HG02840 (cell line): ENCODE data around the gene SMAD3.
"Not testable (repeated sequence)": the region's sequence is repeated elsewhere in the genome, so short reads cannot be mapped to it uniquely, and the experiment has no call there.

Experiments used
- ATAC-seq: cut with Tn5 transposase; IDR thresholded peaks from one replicate; pipeline ENCODE4 v1.9.1; 2021; ENCODE audit warnings: mild to moderate bottlenecking, moderate library complexity, moderate number of reproducible peaks; ENCODE audit not compliant: unreplicated experiment, low FRiP score

SMAD3 gene

GRCh38 chr15:67123291-67123690 lies 57.9 kb downstream of the SMAD3 start:
- not testable (repeated sequence) for ATAC-seq

- ATAC-seq: no peak
These were observed 58.7 kb downstream of the SMAD3 start for GRCh38 chr15:67124111-67124510.

GRCh38 chr15:67124911-67125588 lies 59.6 kb downstream of the SMAD3 start:
- ATAC-seq: no peak

DNA sequence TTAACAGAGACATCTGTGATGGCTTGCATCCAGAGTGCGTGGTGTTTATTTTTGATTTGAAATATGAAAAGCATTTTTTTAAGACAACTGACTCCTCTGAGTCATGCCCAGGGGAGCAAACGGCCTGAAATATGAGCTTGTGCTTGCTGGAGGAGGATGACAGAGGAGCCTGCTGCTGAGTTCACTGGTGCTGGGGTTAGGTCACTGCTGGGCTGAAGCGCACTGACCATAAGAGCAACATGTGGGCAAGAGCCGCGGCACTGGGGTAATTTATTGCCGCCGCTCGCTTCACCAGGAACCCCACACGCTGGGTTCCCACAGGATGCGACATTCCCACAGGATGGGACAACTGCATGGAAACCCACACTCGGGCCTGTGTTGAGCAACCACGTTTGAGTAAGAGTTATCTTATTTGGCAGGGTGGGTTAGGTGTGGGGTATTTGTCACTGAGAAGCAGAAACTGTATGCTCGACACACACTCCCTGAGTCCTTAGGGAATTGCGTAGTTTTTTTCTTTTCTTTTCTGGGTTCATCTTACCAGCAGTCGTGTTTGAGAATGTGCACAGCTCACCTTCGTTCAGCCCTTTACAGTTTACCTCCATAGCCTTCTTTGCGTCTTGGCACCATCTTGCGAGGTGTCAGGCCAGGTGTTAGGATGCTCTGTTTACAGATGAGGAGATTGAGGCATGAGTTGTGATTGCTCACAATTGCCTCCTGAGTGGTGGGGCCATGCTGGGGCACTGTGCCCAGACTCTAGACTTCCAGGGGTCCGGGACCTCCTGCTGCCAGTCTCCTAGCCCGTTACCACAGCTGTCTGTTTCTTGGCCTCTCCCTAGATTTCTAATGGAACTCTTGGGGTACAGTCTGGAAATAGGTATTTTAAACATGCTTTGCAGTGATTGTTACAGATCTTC lies 60.4 kb downstream of the SMAD3 start:
- no peak for ATAC-seq

DNA sequence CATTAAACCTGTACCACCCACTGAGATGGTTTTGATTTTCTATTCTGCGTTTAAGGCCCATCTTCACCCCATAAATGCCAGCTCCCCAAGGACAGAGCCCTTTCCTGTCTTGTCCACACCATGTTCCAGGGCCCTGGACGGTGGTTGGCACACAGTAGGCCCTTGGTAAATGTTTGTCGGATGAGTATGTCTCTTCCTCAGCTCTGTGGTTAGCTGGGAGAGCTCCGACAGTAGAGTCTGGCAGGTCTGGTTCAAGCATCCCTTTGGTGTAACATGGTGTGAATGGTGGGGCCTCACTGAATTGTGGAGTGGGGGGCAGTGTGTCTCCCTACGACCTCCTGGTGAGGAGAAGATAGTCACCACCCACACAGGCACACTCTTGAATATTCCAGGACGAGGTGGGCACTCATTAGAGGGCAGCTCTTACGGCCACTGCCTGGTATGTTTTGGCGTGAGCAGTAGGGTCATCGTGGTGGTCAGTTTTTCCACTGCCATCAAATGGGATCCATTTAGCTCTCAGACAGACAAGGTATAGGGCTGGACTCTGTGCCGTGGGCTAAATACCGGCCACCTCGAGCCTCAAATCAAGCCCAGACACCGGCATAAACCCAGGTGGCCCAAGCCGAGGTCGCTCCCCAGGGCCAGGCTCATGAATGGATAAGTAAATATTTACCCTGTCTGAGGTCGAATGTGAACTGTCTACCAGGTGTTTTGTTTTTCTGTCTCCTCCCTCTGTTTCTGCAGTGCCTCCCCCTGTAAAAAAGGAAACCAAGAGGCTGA lies 61.3 kb downstream of the SMAD3 start:
- no peak for ATAC-seq

- ATAC-seq: no peak
These were observed 61.9 kb downstream of the SMAD3 start for GRCh38 chr15:67127331-67127664.

GRCh38 chr15:67127965-67128364 lies 62.6 kb downstream of the SMAD3 start:
- no peak for ATAC-seq

DNA sequence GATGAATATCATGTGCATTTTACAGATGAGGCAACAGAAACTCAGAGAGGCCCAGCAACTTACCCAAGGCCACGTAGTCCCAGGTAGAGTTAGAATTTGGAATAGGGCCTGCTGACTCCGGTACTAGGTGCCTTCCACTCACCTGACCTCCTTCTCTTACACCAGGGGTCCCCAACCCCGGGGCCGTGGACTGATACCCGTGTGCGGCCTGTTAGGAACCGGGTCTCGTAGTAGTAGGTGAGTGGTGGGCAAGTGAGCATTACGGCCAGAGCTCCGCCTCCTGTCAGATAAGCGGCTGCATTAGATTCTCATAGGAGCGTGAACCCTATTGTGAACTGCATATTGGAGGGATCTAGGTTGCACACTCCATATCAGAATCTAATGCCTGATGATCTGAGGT lies 64.8 kb downstream of the SMAD3 start:
- ATAC-seq: no peak

DNA sequence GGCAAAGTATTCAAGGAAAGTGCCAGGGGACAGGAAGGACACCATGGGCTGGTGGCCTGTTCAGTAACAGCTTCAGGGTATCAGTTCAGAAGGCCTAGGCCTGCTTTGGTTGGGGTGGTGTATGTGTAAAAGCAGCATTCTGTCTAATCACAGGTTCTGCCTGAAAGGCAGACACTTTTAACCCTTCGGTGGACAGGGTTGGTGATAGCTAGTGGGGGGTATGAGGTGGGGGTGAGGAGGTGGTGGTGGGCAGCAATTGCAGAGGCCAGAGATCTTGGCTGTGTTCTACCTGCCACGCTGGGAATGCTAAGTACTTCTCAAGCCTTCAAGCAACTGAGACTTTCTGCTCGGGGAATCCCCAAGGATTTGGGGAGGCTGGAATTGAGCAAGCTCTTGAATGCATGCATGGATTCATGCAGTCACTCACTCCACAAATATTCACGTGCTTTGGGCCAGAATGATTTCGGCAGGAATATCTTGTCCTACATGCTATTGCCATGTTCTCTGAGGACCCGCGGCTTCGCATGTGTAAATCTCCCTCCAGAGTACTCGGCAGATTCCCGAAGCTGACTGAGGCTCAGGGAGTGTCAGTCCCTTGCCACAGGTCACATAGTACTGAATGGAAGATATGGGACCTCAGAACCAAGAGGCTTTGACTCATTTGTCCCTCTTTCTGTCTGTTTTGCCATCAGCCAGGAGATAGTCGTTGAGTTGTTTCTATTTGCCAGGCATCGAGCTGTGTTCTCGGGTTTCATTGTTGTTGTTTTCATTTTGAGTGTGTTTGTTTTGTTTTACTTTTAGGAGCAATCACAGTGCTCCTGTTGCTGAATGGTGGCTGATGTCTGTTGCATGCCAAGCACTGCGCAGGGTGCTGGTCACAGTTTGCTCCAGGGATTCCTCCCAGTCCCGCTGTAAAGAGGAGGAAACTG lies 65.5 kb downstream of the SMAD3 start:
- ATAC-seq: no peak

DNA sequence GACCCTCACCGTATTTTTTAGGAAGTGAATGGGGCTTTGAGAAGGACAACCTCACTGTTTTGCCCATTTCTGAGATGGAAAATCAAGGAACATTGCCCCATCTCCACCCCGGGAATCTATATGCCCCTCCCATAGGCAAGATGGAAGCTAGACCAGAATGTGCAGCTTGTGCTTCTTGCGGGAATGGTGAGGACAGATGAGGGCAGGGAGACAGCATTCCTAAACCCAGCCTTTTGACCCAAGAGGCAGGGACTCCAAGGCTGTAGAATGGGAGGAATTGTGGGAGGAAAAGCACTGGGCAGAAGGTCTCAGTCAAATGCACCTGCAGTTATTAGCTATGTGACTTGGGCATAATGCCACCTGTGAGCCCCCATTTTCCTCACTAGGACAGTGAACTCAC lies 66.9 kb downstream of the SMAD3 start:
- no peak for ATAC-seq

- no peak for ATAC-seq
These were observed 67.6 kb downstream of the SMAD3 start for GRCh38 chr15:67133026-67133425.

GRCh38 chr15:67133738-67134066 lies 68.3 kb downstream of the SMAD3 start:
- no peak for ATAC-seq

DNA sequence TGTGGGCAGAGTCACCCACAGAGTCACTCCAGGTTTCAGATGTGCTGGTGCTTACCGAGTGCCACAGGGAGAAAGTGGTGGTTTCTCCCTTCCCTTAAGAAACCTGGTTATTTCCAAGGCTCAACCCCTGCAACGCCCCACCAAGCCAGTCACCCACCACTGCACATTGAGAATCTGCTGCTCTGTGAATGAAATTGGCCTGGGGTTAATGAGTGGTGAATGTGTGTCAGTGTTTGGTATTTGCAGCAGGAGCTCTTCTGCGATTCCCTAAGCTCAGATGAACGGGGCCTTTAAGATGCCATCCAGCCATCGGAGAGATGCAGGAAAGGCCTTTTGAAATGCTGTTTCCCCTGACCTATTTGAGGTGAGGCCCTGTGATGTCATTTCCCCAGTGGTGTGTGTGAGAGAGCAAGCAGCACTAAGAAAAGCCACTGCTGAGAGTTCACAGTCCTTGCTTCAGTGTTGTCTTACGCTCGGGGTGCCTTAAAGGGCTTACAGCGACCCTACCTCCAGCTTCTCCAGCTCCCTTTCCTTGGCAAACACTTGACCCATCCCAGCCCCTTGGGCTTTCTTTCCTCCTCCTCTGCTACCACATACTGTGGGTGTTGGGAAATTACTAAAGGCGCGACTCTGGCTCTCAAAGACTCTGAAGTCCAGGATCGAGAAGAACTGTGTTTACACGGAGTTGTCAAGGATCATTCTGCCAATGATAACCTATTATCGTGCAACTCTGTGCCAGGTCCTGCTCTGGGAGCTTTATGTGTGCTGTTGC lies 68.9 kb downstream of the SMAD3 start:
- no peak for ATAC-seq

DNA sequence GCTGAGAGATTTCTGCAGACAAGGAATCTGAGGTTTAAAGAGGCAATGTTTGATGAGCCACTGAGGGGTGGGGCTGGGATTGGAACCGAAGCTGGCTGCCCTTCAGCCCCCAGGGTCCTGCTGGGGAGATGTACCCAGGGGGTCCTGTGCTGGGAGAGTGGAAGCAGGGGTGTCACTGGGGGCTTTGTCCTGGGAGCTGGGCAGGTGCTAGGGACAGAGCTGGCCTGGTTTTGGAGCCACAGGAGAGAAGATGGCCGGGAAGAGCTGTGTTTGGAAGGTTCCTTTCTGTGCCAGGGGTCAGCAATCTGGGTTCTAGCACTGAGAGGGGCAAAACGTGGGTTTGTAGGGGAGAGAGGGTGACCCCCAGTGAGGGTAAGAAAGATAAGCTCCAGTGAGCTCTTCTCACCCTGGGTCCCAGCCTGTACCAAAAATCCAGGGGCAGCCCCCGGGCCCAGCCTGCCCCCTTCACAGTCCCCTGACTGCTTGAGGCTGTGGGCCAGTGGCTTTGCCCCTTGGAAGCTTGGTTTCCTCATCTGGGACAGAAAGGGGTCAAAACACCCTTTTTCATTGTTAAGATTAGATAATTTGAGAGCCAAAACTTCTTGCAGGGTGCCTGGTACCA lies 69.6 kb downstream of the SMAD3 start:
- ATAC-seq: no peak

- ATAC-seq: no peak
These were observed 70.1 kb downstream of the SMAD3 start for GRCh38 chr15:67135494-67135893.

GRCh38 chr15:67136802-67137201 lies 71.4 kb downstream of the SMAD3 start:
- no peak for ATAC-seq

DNA sequence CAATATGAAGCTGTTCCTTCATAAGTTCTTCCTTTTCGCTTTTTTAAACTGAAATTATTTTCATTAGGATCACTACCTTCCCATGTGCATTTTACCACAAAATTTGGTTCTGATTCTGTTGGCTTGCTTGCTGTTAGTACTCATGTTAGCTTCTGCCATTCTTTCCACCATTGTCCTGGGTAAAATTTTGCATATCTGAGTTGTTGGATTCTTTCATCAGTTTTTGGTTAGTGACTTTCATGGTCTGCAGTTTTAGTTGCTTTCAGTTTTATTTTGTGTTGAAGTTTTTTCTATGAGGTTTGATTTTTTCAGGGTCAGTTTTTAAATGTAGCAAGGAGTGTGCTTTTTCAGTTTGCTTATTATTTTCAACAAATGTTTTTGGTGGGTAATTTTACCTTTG lies 71.9 kb downstream of the SMAD3 start:
- ATAC-seq: no peak

DNA sequence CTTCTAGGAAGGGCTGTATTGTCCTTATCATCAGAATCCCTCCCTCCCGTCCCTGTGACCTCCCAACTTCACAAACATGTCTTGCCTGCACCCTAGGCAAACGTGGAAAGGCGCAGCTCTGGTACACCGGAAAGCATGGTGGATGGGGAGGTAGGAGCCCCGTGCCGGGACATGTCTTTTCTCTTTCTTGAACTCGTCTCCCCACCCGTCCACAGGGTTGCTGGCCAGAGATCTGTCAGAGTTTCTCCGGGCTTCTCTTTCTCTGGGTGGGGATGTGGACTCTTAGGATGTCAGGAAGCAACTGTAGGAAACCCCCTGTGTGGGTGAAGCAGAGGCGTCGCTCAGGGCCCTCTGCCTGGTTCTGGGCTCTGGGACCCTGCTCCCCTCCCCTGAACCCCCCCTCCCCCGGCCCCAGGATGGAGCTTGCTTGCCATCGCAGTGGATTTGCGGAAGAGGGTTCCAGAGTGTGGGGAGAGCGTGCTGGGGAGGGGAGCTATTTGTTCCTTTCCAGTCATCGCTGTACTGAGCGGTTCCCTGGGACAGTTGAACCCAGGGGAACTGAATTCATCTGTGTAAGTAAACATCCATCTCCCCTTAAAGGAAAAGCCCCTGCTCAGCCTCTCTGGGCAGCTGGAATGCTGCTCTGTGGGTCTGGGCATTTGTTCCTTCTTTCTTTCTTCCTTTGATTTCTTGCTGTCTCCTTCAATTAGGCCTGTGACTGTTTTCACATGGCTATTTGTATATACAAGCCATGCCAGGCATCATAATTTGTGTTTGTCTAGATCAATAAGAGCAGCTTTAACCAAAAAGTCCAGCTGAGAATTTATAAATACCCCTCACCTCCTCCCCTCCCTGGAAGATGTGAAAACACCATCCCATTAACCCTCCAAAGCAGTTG lies 72.8 kb downstream of the SMAD3 start:
- ATAC-seq: no peak
